ENCODE measurements around the gene D2HGDH.
"Not testable (repeated sequence)": the region's sequence is repeated elsewhere in the genome, so short reads cannot be mapped to it uniquely, and the experiment has no call there.

The D2HGDH gene

GRCh38 chr2:241791385-241791784 lies 57.0 kb downstream of the D2HGDH start:
- DNase-seq (ENCODE audit: low read depth, low spot score): not testable (repeated sequence)

DNA sequence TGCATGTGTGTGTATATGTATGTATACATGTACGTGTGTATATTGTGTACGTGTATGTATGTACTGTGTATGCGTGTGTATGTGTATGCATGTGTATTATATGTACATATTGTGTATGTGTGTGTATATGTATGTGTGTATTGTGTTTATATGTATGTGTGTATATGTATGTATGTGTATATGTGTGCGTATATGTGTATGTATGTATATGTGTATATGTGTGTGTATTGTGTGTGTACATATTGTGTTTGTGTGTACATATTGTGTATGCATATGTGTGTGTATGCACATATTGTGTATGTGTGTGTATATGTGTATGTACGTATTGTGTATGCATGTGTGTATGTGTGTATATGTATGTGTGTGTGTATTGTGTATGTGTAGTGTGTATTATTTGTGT lies 59.0 kb downstream of the D2HGDH start:
- DNase-seq (ENCODE audit: low read depth, low spot score): no peak

GRCh38 chr2:241794250-241794823 lies 59.9 kb downstream of the D2HGDH start:
- DNase-seq (ENCODE audit: low read depth, low spot score): no peak

DNA sequence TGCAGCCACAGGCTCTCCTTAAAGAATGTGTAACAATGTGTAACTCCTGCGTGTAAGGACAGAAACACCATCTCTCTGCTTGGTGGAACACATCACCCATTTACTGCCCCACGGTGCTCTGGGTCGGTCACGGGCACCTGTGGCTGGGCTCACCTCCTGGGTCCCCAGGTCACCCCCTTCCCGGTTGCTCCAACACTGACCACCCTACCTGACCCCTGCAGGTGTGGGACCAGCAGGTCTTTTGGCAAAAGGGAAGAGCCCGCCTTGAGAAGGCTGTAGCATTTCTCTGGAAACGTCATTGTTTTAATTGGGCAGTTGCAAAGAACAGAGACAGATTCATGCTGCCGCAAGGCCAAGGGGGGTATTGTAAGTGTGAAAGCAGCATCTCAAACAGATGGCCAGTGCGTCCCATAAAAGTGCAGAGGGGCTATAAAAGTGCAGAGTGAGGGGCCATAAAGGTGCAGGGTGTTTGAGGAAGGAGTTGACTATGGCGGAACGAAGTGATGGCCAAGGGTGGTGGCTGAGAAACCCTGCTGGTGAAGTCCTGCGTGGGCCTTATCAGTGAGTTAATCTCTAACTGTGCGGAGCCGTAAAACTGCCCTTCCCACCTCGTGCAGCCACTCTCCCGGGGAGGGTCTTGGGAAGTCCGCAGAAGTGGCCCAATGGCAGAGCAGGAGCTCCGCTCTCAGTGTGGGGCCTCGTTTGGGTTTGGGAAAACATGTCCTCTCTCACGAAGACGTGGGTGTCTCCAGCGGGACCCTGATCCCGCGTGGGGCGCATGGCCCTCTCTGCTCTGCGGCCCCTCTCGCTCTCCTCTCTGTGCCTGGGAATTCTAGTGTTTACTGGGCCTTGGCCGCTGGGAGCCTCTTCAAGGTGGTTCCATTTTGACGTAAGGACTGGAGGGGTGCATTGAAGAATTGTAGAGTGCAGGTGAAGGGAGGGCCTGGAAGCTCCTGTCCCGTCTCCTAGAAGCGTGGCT lies 60.9 kb downstream of the D2HGDH start:
- DNase-seq (ENCODE audit: low read depth, low spot score): no peak

GRCh38 chr2:241796209-241796608 lies 61.8 kb downstream of the D2HGDH start:
- DNase-seq (ENCODE audit: low read depth, low spot score): no peak

DNA sequence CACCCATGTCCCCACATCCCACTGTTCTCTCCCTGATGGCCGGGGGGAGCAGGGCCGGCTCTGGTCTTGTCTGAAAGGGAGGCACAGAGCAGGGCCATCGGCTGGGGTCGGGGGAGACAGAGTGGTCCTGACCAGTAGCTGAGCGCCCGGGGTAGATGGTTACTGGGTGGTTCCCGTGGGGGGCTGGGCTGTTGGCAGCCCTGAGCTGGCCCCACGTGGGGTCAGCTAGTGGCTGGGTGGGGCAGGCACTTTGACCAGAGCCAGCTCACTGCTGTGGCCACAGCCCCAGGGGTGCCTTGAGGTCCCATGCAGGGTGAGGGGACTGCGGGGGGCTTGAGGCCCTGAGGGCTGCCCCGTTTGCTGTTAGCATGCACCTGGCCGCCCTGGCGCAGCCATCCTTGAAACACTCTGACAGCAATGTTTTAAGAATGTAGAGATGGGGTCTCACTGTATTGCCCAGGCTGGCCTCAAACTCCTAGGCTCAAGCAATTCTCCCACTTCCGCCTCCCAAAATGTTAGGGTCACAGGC lies 62.2 kb downstream of the D2HGDH start:
- no peak for DNase-seq (ENCODE audit: low read depth, low spot score)

GRCh38 chr2:241797441-241798080 lies 63.1 kb downstream of the D2HGDH start:
- no peak for DNase-seq (ENCODE audit: low read depth, low spot score)

- no peak for DNase-seq (ENCODE audit: low read depth, low spot score)
Measured at GRCh38 chr2:241798081-241798630, 63.7 kb downstream of the D2HGDH start.

DNA sequence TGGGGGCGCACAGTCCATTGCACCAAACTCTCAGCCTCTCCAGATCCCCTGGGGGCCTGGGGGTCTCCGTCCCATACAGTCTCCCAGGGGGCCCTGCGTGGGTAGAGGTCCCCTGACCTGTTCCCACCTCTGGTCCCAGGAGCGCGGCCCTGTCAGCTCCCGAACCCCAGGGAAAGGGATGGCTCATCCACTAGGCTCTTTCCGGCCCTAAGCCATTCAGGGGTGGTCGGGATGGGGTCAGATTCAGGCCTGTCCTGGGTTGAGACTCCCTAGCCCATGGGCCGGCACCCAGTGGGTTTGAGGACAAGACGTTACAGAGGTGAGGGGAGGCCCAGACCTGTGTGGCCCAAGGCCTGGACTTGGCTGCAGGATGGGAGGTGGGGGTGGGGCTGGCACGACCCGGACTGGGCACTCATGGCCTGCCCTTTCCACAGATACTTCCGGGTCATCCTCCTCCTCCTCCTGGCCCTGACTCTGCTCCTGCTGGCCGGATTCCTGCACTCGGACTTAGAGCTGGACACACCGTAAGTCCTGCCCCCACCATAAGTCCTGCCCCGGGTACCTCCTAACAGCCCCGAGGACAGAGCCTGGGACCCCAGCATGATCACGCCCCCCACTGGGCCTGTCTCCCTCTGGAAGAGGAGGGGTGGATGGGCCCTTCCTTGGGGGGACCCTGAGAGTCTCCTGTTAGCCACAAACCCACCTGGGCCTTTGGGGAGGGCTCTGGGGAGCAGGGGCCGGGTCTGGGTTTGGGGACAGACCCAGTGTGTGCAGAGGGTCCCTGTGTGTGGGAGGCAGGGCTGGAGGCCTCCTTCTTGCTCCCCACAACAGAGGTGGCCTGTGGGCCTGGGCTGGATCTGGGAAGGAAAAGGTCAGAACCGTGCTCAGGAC lies 64.4 kb downstream of the D2HGDH start:
- DNase-seq (ENCODE audit: low read depth, low spot score): no peak

- DNase-seq (ENCODE audit: low read depth, low spot score): no peak
Measured at GRCh38 chr2:241799522-241800197, 65.2 kb downstream of the D2HGDH start.

DNA sequence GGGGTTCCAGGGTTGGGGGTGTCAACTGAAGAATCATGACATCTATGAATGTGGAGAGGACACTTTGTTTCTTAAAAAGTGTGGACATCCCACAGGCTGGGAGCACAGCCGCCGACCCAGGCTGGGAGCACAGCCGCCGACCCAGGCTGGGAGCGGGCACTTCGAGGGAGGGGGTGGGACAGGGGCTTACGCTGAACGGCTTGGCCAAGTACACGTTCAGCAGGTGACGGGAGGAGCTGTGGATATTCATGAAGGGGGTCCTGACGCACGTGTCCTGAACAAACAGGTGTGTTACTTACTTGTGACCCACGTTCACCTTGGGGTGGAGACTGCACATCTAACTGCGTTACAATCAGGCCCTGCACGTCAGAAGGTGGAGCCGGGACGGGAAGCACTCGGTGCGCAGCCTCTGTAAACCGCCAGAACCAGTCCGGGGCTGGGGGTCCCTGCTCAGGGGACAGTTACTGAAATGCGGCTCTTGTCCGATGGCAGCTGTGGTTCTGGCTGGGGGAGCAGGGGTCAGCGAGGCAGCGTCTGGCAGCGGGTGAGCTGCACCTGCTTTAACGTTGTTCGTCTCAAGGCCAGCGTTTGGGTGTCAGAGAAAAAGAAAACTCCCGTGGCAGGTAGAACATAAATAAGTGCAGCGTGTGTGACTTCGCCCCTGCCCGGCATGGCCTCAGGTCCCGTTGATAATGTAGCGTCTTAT lies 65.9 kb downstream of the D2HGDH start:
- not testable (repeated sequence) for DNase-seq (ENCODE audit: low read depth, low spot score)

- DNase-seq (ENCODE audit: low read depth, low spot score): no peak
Measured at GRCh38 chr2:241801611-241802420, 67.4 kb downstream of the D2HGDH start.

- no peak for DNase-seq (ENCODE audit: low read depth, low spot score)
Measured at GRCh38 chr2:241802421-241803318, 68.2 kb downstream of the D2HGDH start.

DNA sequence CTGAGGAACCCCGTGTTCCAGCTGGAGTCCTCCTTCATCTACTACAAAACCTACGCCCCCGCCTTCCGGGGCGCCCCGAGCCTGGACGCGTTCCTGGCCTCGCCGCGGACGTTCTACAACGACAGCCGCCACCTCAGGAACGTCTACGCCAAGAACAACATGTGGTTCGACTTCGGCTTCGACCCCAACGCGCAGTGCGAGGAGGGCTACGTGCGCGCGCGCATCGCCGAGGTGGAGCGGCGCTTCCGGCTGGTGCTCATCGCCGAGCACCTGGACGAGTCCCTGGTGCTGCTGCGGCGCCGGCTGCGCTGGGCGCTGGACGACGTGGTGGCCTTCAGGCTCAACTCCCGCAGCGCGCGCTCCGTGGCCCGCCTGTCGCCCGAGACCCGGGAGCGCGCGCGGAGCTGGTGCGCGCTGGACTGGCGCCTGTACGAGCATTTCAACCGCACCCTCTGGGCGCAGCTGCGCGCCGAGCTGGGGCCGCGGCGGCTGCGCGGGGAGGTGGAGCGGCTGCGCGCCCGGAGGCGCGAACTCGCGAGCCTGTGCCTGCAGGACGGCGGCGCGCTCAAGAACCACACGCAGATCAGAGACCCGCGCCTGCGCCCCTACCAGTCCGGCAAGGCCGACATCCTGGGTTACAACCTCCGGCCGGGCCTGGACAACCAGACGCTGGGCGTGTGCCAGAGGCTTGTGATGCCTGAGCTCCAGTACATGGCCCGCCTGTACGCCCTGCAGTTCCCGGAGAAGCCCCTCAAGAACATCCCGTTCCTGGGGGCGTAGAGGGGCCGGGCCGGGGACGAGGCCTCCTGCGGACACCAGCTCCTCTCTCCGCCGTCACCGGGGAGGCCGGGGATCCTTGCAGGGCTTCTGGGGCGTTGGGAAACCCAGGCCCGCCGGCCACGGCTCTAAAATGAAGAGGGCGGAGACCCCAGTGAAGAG lies 69.2 kb downstream of the D2HGDH start:
- DNase-seq (ENCODE audit: low read depth, low spot score): no peak

DNA sequence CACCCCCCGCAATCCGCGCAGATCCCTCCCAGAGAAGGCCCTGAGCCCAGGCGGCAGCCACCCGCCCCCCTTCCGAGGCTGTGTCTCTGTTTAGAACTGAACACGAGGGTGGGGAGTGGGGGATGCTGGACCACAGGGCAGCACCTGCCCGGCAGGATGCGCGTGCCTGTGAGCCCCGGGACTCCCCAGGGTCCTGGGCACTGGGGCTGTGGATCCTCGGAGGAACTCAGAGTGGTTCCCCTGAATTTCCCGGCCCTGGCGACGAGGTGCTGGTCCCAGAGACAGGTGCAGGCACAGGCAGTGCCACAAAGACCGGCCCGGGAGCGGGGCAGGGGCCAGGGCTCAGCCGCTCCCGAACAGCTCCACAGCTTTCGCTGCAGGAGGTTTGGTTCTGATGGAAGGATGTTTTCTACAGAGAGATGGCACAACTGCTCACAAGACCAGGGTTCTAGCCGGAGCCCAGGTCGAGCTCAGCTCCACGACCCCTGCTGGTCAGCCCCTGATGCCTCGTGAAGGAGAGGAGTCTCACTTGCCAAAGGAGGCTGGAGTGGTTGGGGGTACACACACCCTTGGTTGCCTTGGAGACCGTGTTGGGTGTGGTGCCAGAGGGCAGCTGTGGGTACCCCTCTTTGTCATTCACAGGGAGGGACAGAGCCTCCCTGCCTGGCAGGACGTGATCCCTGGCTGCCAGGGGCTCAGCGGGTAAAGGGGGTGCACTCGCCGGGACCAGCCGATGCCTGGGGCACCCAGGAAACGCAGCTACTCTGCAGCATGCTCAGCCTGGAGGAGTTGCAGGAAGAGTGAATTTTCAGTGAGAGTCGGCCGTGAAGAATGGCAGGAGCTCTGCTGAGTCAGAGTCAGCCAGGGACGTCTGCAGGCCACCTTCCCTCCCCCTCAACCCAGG lies 70.1 kb downstream of the D2HGDH start:
- DNase-seq (ENCODE audit: low read depth, low spot score): no peak

DNA sequence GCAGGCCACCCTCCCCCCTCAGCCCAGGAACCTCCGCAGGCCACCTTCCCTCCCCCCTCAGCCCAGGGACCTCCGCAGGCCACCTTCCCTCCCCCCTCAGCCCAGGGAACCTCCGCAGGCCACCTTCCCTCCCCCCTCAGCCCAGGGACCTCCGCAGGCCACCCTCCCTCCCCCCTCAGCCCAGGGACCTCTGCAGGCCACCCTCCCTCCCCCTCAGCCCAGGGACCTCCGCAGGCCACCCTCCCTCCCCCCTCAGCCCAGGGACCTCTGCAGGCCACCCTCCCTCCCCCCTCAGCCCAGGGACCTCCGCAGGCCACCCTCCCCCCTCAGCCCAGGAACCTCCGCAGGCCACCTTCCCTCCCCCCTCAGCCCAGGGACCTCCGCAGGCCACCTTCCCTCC lies 71.8 kb downstream of the D2HGDH start:
- DNase-seq (ENCODE audit: low read depth, low spot score): not testable (repeated sequence)

Measured in activated naive CD8-positive, alpha-beta T cell treated with anti-CD3 and anti-CD28 coated beads, Interleukin-2, amount 50 U/mL, for 16 hours (primary cell).